WI38 (cell line): ENCODE data around the gene ABHD11.
"Not testable (repeated sequence)": the region's sequence is repeated elsewhere in the genome, so short reads cannot be mapped to it uniquely, and the experiment has no call there.

Experiments
- H3K4me3 ChIP-seq: 2 replicates; pipeline ENCODE4 v1.5.1; 2011; ENCODE audit warnings: low read depth, mild to moderate bottlenecking, control low read depth, low read length
- CTCF ChIP-seq: IDR thresholded peaks from 2 replicates; pipeline ENCODE4 v1.5.1; 2012; ENCODE audit warnings: low read depth, mild to moderate bottlenecking, control low read depth, low read length

ABHD11 gene

GRCh38 chr7:73727952-73728351, 10.7 kb downstream of the ABHD11 start:
- TF ChIP-seq CTCF = no peak

GRCh38 chr7:73726083-73726466, 12.5 kb downstream of the ABHD11 start:
- TF ChIP-seq CTCF = no peak

More at GRCh38 chr7:73727952-73728351, 10.7 kb downstream of the ABHD11 start:
- no peak overlapping the region for H3K4me3 ChIP-seq

GRCh38 chr7:73723813-73724212, 14.8 kb downstream of the ABHD11 start:
- no peak for TF ChIP-seq CTCF
- no peak overlapping the region for H3K4me3 ChIP-seq

More at GRCh38 chr7:73726083-73726466, 12.5 kb downstream of the ABHD11 start:
- no peak overlapping the region for H3K4me3 ChIP-seq

- no peak overlapping the region for H3K4me3 ChIP-seq
- TF ChIP-seq CTCF = no peak
These were observed 15.8 kb downstream of the ABHD11 start for GRCh38 chr7:73722785-73723184.

GRCh38 chr7:73722182-73722581, 16.4 kb downstream of the ABHD11 start:
- H3K4me3 ChIP-seq = not testable (repeated sequence)

- no peak for TF ChIP-seq CTCF
- H3K4me3 ChIP-seq = no peak overlapping the region
These were observed 17.2 kb downstream of the ABHD11 start for GRCh38 chr7:73721377-73721817.

GRCh38 chr7:73720443-73720842, 18.2 kb downstream of the ABHD11 start:
- H3K4me3 ChIP-seq = not testable (repeated sequence)

GRCh38 chr7:73719806-73720169, 18.8 kb downstream of the ABHD11 start:
- H3K4me3 ChIP-seq = peak overlapping the region; percentile 50
- no peak for TF ChIP-seq CTCF
